ENCODE results near the gene FSD2.
"Not testable (repeated sequence)": the region's sequence is repeated elsewhere in the genome, so short reads cannot be mapped to it uniquely, and the experiment has no call there.

DNA sequence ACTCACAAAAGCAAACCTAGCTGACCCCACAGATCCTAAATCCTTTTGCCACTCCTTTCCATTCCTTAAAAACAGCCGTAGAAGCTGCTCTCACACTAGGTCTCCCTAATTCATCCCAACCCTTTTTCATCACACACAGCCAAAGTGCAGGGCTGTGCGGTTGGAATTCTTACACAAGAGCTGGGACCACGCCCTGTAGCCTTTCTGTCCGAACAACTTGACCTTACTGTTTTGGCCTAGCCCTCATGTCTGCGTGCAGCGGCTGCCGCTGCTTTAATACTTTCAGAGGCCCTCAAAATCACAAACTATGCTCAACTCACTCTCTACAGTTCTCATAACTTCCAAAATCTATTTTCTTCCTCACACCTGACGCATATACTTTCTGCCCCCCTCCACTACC, 100.0 kb downstream of the FSD2 start:
- TF ChIP-seq POLR2A (IDR thresholded peaks at IDR 0.05; ENCODE audit: low read length); GATA1 (IDR thresholded peaks at IDR 0.05; ENCODE audit: low read depth, low read length): not testable (repeated sequence)
